Heart left ventricle (tissue), 16 donors: Measurements from ENCODE around the gene TMEM91. TPM values are rescaled to one million over a fixed set of nuclear protein-coding genes. Genes with fewer than 3 reads are reported as not detected.

Source experiments
- ATAC-seq, 4 donors: fragments of 200-7000 bp; cut with Tn5 transposase; one replicate each; pipeline ENCODE4 v1.9.1; 2020 to 2022; ENCODE audit warnings: moderate library complexity in 4 of 4, mild to moderate bottlenecking in 3 of 4, moderate number of reproducible peaks in 1 of 4
- DNase-seq, 5 donors: peaks; one replicate each; pipeline ENCODE4 v3.0.0-alpha.2; 2020
- H3K27ac ChIP-seq, 12 donors: fragments of 200-600 bp; sonication (generic) in 4 of 12; one replicate each; pipeline versions ENCODE4 v1.5.0 to v1.8.0; 2016 to 2022; ENCODE audit warnings: mild to moderate bottlenecking in 2 of 12
- H3K27me3 ChIP-seq, 9 donors: fragments of 200-600 bp; sonication (generic) in 2 of 9; one replicate each; pipeline versions ENCODE4 v1.5.1 to v1.8.0; 2016 to 2022; ENCODE audit warnings: mild to moderate bottlenecking in 3 of 9
- H3K36me3 ChIP-seq, 9 donors: fragments of 200-600 bp; sonication (generic) in 2 of 9; one replicate each; pipeline versions ENCODE4 v1.5.0 to v1.8.0; 2018 to 2022; ENCODE audit warnings: mild to moderate bottlenecking in 2 of 9
- H3K4me1 ChIP-seq, 12 donors: fragments of 200-600 bp; sonication (generic) in 4 of 12; one replicate each; pipeline versions ENCODE4 v1.5.0 to v1.8.0; 2016 to 2022; ENCODE audit warnings: mild to moderate bottlenecking in 3 of 12
- H3K4me3 ChIP-seq, 12 donors: fragments of 200-600 bp; sonication (generic) in 4 of 12; one replicate each; pipeline versions ENCODE4 v1.5.0 to v1.8.0; 2017 to 2022; ENCODE audit warnings: mild to moderate bottlenecking in 9 of 12, moderate library complexity in 4 of 12
- H3K9me3 ChIP-seq, 12 donors: fragments of 200-600 bp; sonication (generic) in 4 of 12; one replicate each; pipeline versions ENCODE4 v1.5.0 to v1.8.0; 2016 to 2022; ENCODE audit warnings: mild to moderate bottlenecking in 1 of 12
- CTCF ChIP-seq, 12 donors: fragments of 200-600 bp; sonication (generic) in 4 of 12; IDR thresholded peaks; one replicate each; pipeline versions ENCODE4 v1.5.0 to v1.8.0; 2018 to 2022; ENCODE audit warnings: antibody characterized with exemption in 12 of 12, mild to moderate bottlenecking in 5 of 12
- POLR2A ChIP-seq, 2 donors: fragments of 450-650 bp; IDR thresholded peaks; one replicate each; pipeline ENCODE4 v1.6.1; 2017; ENCODE audit warnings: antibody characterized with exemption in 2 of 2, mild to moderate bottlenecking in 2 of 2, moderate library complexity in 2 of 2
- WGBS, 4 donors: extraction: QIAGEN DNeasy Blood & Tissue Kit in 2 of 4; methylation state at CpG; one replicate each; pipeline versions ENCODE4 v1.1.5 to v1.1.7; 2013 to 2018; 5-methylcytosine and 5-hydroxymethylcytosine counted together
- intact Hi-C, 10 donors: fragments of 100-400 bp; cut with DNase I; formaldehyde crosslinking; loops; one replicate each; pipeline versions ENCODE4 v1.11.1 to v1.14.2; 2022
- polyA plus RNA-seq, 2 donors: library from polyadenylated mRNA; stranded (reverse); fragments of 200-250 nt; gene quantifications; one replicate each; pipeline ENCODE4 v1.2.3, GENCODE V29; 2013
- total RNA-seq, 9 donors: library from RNA; depleted of rRNA in 2 of 9; stranded (reverse); fragments of >200 nt in 2 of 9; fragmentation: NEBNext Ultra II Directional in 3 of 9; extraction: Animal tissue kit (Norgen Biotek cat#: 25700) in 3 of 9; gene quantifications; one replicate each; pipeline versions ENCODE4 v1.1.0 to v1.2.4, GENCODE V29; 2016 to 2023
- donor health status: ischemic (EF 13 %, LVEDD 7.1; RV severe dilation, severe dysfunction).
- donor health status: healthy with polysubstance abuse.
- donor health status: DM: no; HTN: yes; CAD: no.
- donor health status: DM: no; HTN: no; CAD: no.
- donor health status: ischemic (EF 25% LVEDD 6.9; RV normal size, moderate dysfunction).
- donor health status: ischemic (EF 25% LVEDD 5.7; RV mildly dilated, moderate dysfunction).
- donor health status: healthy.
- donor health status: DM: yes; HTN: yes; CAD: no.
- donor health status: ischemic (EF 35%, LVEDD 5.7; RV mildly dilated, moderate dysfunction).
- donor health status: nonischemic (EF 11% LVEDD 7.7; RV severe dilation, severe dysfunction).
- donor health status: DM: yes; HTN: yes; CAD: no.
- donor health status: PGD.
- donor health status: ischemic (EF 29% LVEDD 5.4; RV normal size, mild dysfunction).
- donor health status: nonischemic (EF 23%, LVEDD 6.1; RV moderate dilation, normal function).

The TMEM91 gene
- total and polyA plus RNA-seq, 11 donors: 1.0 to 6.7 (median 2.5) TPM

DNA sequence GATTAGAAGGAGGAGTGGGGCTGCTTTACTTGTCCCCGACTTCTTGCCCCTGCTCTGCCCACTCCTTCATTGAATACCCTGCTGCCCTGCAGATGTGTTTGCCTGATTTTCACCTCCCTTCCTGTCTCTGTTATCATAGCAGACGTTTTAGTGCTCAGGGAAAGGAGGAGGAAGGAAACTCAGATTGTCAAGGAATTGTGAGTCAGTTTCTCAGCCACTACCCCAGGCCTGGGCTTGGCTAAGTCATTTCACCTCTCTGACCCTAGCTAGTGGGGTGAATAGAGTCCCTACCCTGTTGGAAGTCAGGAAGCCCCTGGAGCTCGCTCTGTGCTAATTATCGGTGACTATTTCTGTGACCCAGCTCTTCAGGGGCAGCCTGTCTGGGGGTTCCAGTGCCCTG is 25.1 kb downstream of the TMEM91 start:
- H3K4me3 ChIP-seq: no peak overlapping the region
- ATAC-seq (peak in 1 of 4 donors; percentile 7), DNase-seq (no peak)
- intact Hi-C loops: no loop called here
- peak overlapping the region in 9 of 12 donors; percentile 15 to 78 (median 36) for H3K27ac ChIP-seq
- peaks cover 0 to 12% (median 0%) of the 10 kb centered on the region in 9 donors for H3K36me3 ChIP-seq
- no peak for TF ChIP-seq POLR2A (IDR thresholded peaks at IDR 0.05)
- TF ChIP-seq CTCF (IDR thresholded peaks at IDR 0.05): no peak
- no peaks in the 10 kb centered on the region for H3K27me3 ChIP-seq
- H3K9me3 ChIP-seq: no peaks in the 10 kb centered on the region
- WGBS, 4 donors: 51 to 65% (median 55%) methylated on average over 4 of the region's 4 CpGs
- H3K4me1 ChIP-seq: peaks cover 4 to 70% (median 52%) of the 10 kb centered on the region in 12 donors

GRCh38 chr19:41402010-41402409 is 25.7 kb downstream of the TMEM91 start:
- 66 to 78% (median 71%) methylated on average over 3 of the region's 3 CpGs for WGBS, 4 donors
- Histone ChIP-seq H3K27ac (peak overlapping the region in 9 of 12 donors; percentile 15 to 78 (median 36)), H3K9me3 (no peaks in the 10 kb centered on the region), H3K4me3 (no peak overlapping the region), H3K36me3 (peaks cover 0 to 12% (median 0%) of the 10 kb centered on the region in 9 donors), H3K27me3 (no peaks in the 10 kb centered on the region), H3K4me1 (peaks cover 4 to 71% (median 53%) of the 10 kb centered on the region in 12 donors)
- no peak for TF ChIP-seq POLR2A (IDR thresholded peaks at IDR 0.05)
- TF ChIP-seq CTCF (IDR thresholded peaks at IDR 0.05): no peak
- intact Hi-C loops: no loop called here
- no peak for ATAC-seq
- no peak for DNase-seq

DNA sequence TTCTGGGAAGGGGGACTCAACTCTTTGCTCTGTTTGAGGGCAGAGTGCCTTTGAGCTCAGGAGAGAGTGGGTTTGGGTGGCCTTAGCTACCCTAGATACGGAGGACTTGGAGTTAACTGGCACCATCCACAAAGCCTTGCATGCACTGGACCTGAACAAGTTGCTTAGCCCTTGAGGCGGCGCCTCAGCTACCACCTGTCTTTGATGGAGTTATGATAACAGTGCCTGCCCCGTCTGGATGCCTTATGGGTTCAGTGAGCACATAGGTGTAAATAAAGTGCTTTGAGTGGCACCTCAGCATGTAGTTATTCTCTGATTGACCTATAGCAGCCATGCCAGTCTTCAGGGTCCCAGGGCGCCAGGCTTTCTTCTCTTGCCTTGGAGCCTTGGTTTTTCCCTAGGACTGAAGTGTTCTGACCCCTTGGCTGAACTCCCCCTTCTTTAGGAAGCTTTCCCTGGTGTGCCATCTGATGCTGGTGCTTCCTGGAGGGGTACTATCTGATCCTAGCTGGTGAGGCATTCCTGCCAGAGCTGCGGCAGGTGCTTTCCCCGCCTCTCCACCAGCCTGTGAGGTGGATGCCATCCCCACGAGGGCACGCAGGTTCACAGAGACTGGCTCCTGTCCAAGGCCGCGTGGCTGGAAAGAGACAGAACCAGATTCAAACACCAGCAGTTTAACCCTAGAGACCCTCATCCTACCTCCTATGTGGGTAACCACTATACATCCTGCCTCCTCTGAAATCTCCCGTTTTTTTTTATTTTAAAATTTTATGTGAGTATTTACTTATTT is 27.0 kb downstream of the TMEM91 start:
- DNase-seq: no peak
- Histone ChIP-seq H3K9me3 (no peaks in the 10 kb centered on the region), H3K4me3 (no peak overlapping the region), H3K27ac (peak overlapping the region in 9 of 12 donors; percentile 13 to 78 (median 29)), H3K4me1 (peaks cover 4 to 79% (median 64%) of the 10 kb centered on the region in 12 donors), H3K27me3 (no peaks in the 10 kb centered on the region), H3K36me3 (peaks cover 0 to 12% (median 0%) of the 10 kb centered on the region in 9 donors)
- intact Hi-C loops: no loop called here
- no peak for ATAC-seq
- no peak for TF ChIP-seq CTCF (IDR thresholded peaks at IDR 0.05)
- no peak for TF ChIP-seq POLR2A (IDR thresholded peaks at IDR 0.05)
- WGBS, 4 donors: 55 to 62% (median 58%) methylated on average over 10 to 12 of the region's 12 CpGs

- H3K4me3 ChIP-seq: no peak overlapping the region
- H3K36me3 ChIP-seq: peaks cover 0 to 15% (median under 1%) of the 10 kb centered on the region in 9 donors
- H3K4me1 ChIP-seq: peaks cover 0 to 90% (median 72%) of the 10 kb centered on the region in 12 donors
- intact Hi-C loops: loop anchor here in 1 of 10 donors (2.0 kb wide), 1 partner anchor 51 kb away; no protein-coding TSS in a partner anchor
- ATAC-seq: peak in 3 of 4 donors; percentile 28 to 50 (median 33)
- H3K27ac ChIP-seq: peak overlapping the region; percentile 15 to 88 (median 78)
- TF ChIP-seq POLR2A (IDR thresholded peaks at IDR 0.05): no peak
- no peak for TF ChIP-seq CTCF (IDR thresholded peaks at IDR 0.05)
- H3K27me3 ChIP-seq: no peaks in the 10 kb centered on the region
- H3K9me3 ChIP-seq: no peaks in the 10 kb centered on the region
- WGBS, 4 donors: 38 to 74% (median 58%) methylated on average over 4 to 6 of the region's 6 CpGs
- DNase-seq: peak in 4 of 5 donors; percentile 41 to 65 (median 52)
Measured at GRCh38 chr19:41405776-41406175, 29.4 kb downstream of the TMEM91 start.
